Smooth muscle cell (in vitro differentiated cells): Measurements from ENCODE around the gene SUCLG2. TPM values are rescaled to one million over a fixed set of nuclear protein-coding genes. Genes with fewer than 3 reads are reported as not detected.

Experiments
- DNase-seq: peaks from one replicate; lab custom pipeline; 2025; ENCODE audit not compliant: unreplicated experiment; lab: John Stamatoyannopoulos, UW
- H2AFZ ChIP-seq: fragments of 200-600 bp; sonication (generic); 2 replicates; pipeline ENCODE4 v1.6.0; 2016; ENCODE audit warnings: antibody characterized with exemption, low read depth, mild to moderate bottlenecking
- H3F3A ChIP-seq: fragments of 200-600 bp; sonication (generic); 2 replicates; pipeline ENCODE4 v1.6.0; 2017; ENCODE audit warnings: antibody characterized with exemption, low read depth
- H3K27ac ChIP-seq: fragments of 200-600 bp; sonication (generic); 2 replicates; pipeline ENCODE4 v1.5.1; 2016; ENCODE audit warnings: low read depth, mild to moderate bottlenecking
- H3K27me3 ChIP-seq: fragments of 200-600 bp; sonication (generic); 2 replicates; pipeline ENCODE4 v1.6.1; 2016; ENCODE audit warnings: low read depth, mild to moderate bottlenecking
- H3K36me3 ChIP-seq: fragments of 200-600 bp; sonication (generic); 2 replicates; pipeline ENCODE4 v1.5.1; 2016; ENCODE audit warnings: low read depth
- H3K4me1 ChIP-seq: fragments of 200-600 bp; sonication (generic); 2 replicates; pipeline ENCODE4 v1.5.1; 2016; ENCODE audit warnings: low read depth
- H3K4me2 ChIP-seq: fragments of 200-600 bp; sonication (generic); 2 replicates; pipeline ENCODE4 v1.6.0; 2016; ENCODE audit warnings: mild to moderate bottlenecking
- H3K4me3 ChIP-seq: fragments of 200-600 bp; sonication (generic); 2 replicates; pipeline ENCODE4 v1.5.1; 2016; ENCODE audit warnings: mild to moderate bottlenecking
- H3K79me2 ChIP-seq: fragments of 200-600 bp; sonication (generic); 2 replicates; pipeline ENCODE4 v1.6.0; 2016; ENCODE audit warnings: low read depth, mild to moderate bottlenecking
- H3K9ac ChIP-seq: fragments of 200-600 bp; sonication (generic); 2 replicates; pipeline ENCODE4 v1.6.0; 2016; ENCODE audit warnings: low read depth
- H3K9me3 ChIP-seq: fragments of 200-600 bp; sonication (generic); replicated peaks from 2 replicates; pipeline ENCODE4 v1.5.1; 2016; ENCODE audit warnings: low read depth
- H4K20me1 ChIP-seq: fragments of 200-600 bp; sonication (generic); 2 replicates; pipeline ENCODE4 v1.6.0; 2016; ENCODE audit warnings: low read depth
- WGBS: methylation state at CpG from one replicate; pipeline ENCODE4 v1.1.7; 2016; ENCODE audit warnings: low lambda C conversion rate; 5-methylcytosine and 5-hydroxymethylcytosine counted together
- polyA plus RNA-seq: library from polyadenylated mRNA; unstranded; fragments of >200 nt; fragmentation: Nextera tagmentation; extraction: Ambion mirVana; gene quantifications from 2 replicates; pipeline ENCODE4 v1.2.1, GENCODE V29; 2016
- total RNA-seq: library from RNA; depleted of rRNA; stranded (reverse); fragments of >200 nt; gene quantifications from 2 replicates; pipeline ENCODE4 v1.2.3, GENCODE V29; 2014
- TF ChIP-seq, protein P1 (sequence below): fragments of 200-600 bp; sonication (generic); IDR thresholded peaks from 2 replicates; pipeline ENCODE4 v1.5.1; 2017; ENCODE audit warnings: borderline replicate concordance, mild to moderate bottlenecking, antibody characterized with exemption; ENCODE audit not compliant: insufficient read depth, poor library complexity, severe bottlenecking

Gene SUCLG2
- total and polyA plus RNA-seq, 2 experiments from 2014 or later = 40.3 to 45.4 TPM

GRCh38 chr3:67654844-67655177 is 399 bp upstream of the SUCLG2 start:
- H3K4me1 ChIP-seq = peaks cover 15% of the 10 kb centered on the region
- H3K27me3 ChIP-seq = no peaks in the 10 kb centered on the region
- no peak for DNase-seq
- H3K9ac ChIP-seq = peak overlapping the region; percentile 95
- 48% methylated on average over 11 of the region's 11 CpGs for WGBS
- H3K9me3 ChIP-seq = no peaks in the 10 kb centered on the region
- no peaks in the 10 kb centered on the region for H3K36me3 ChIP-seq
- H3K4me2 ChIP-seq = peak overlapping the region; percentile 96
- H3K27ac ChIP-seq = peak overlapping the region; percentile 88
- peak overlapping the region; percentile 90 for H3K4me3 ChIP-seq
- no peaks in the 10 kb centered on the region for H3F3A ChIP-seq
- H4K20me1 ChIP-seq = no peaks in the 10 kb centered on the region
- peaks cover 20% of the 10 kb centered on the region for H3K79me2 ChIP-seq
- H2AFZ ChIP-seq = peak overlapping the region; percentile 99
- TF ChIP-seq, protein P1, sequence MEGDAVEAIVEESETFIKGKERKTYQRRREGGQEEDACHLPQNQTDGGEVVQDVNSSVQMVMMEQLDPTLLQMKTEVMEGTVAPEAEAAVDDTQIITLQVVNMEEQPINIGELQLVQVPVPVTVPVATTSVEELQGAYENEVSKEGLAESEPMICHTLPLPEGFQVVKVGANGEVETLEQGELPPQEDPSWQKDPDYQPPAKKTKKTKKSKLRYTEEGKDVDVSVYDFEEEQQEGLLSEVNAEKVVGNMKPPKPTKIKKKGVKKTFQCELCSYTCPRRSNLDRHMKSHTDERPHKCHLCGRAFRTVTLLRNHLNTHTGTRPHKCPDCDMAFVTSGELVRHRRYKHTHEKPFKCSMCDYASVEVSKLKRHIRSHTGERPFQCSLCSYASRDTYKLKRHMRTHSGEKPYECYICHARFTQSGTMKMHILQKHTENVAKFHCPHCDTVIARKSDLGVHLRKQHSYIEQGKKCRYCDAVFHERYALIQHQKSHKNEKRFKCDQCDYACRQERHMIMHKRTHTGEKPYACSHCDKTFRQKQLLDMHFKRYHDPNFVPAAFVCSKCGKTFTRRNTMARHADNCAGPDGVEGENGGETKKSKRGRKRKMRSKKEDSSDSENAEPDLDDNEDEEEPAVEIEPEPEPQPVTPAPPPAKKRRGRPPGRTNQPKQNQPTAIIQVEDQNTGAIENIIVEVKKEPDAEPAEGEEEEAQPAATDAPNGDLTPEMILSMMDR = no peak

- H3K27me3 ChIP-seq = no peaks in the 10 kb centered on the region
- H3K4me1 ChIP-seq = peaks cover 15% of the 10 kb centered on the region
- H3K4me2 ChIP-seq = peak overlapping the region; percentile 96
- H3K4me3 ChIP-seq = peak overlapping the region; percentile 90
- H4K20me1 ChIP-seq = no peaks in the 10 kb centered on the region
- peaks cover 20% of the 10 kb centered on the region for H3K79me2 ChIP-seq
- H3K36me3 ChIP-seq = no peaks in the 10 kb centered on the region
- WGBS = 18% methylated on average over 8 of the region's 8 CpGs
- H2AFZ ChIP-seq = peak overlapping the region; percentile 99
- peaks cover 3% of the 10 kb centered on the region for H3F3A ChIP-seq
- H3K9me3 ChIP-seq = no peaks in the 10 kb centered on the region
- TF ChIP-seq, protein P1 = no peak
- no peak for DNase-seq
- peak overlapping the region; percentile 88 for H3K27ac ChIP-seq
- peak overlapping the region; percentile 95 for H3K9ac ChIP-seq
Measured at GRCh38 chr3:67653425-67654098, 850 bp downstream of the SUCLG2 start.

DNA sequence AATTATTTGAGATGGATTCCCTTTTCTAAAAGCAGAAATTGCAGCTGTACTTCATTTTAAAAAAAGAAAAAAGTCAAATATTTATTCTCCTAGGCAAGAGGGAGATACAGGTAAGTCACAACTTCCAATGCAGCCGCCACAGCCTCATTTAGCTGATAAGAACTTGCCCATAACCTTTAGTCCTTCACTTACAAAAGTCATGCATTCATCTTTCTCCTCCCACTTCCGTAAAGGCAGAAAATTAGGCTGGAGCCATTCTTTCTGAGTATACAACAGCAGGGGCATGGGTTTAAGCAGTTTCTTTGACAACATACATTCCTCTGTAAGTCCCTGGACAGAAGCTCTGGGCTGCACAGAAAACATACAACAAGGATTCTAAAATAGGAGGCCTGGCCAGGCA is 4.3 kb downstream of the SUCLG2 start:
- Histone ChIP-seq H3K27me3 (no peaks in the 10 kb centered on the region), H4K20me1 (peaks cover 7% of the 10 kb centered on the region), H3K79me2 (peaks cover 32% of the 10 kb centered on the region), H3K9me3 (no peaks in the 10 kb centered on the region), H3K27ac (no peak overlapping the region), H2AFZ (no peak overlapping the region), H3F3A (peaks cover 3% of the 10 kb centered on the region), H3K9ac (no peak overlapping the region), H3K4me2 (no peak overlapping the region), H3K36me3 (no peaks in the 10 kb centered on the region), H3K4me1 (peaks cover 15% of the 10 kb centered on the region), H3K4me3 (no peak overlapping the region)
- DNase-seq = no peak
- TF ChIP-seq, protein P1 = no peak
- 67% methylated on average over 2 of the region's 2 CpGs for WGBS

GRCh38 chr3:67649681-67650080 is 4.7 kb downstream of the SUCLG2 start:
- no peaks in the 10 kb centered on the region for H3K36me3 ChIP-seq
- peaks cover 3% of the 10 kb centered on the region for H3F3A ChIP-seq
- no peak overlapping the region for H3K27ac ChIP-seq
- H3K79me2 ChIP-seq = peaks cover 36% of the 10 kb centered on the region
- H3K4me2 ChIP-seq = no peak overlapping the region
- peaks cover 11% of the 10 kb centered on the region for H3K4me1 ChIP-seq
- H3K27me3 ChIP-seq = no peaks in the 10 kb centered on the region
- no peak overlapping the region for H3K9ac ChIP-seq
- H2AFZ ChIP-seq = no peak overlapping the region
- no peaks in the 10 kb centered on the region for H3K9me3 ChIP-seq
- 89% methylated on average over 3 of the region's 3 CpGs for WGBS
- peaks cover 7% of the 10 kb centered on the region for H4K20me1 ChIP-seq
- DNase-seq = no peak
- TF ChIP-seq, protein P1 = no peak
- no peak overlapping the region for H3K4me3 ChIP-seq
